ENCODE data around the gene GRK5. TPM values are rescaled to one million over a fixed set of nuclear protein-coding genes. Genes with fewer than 3 reads are reported as not detected.

The GRK5 gene
- total RNA-seq, 1 donor from 2014 or later: 43.2 TPM

GRCh38 chr10:119243488-119243887 lies 36.1 kb downstream of the GRK5 start:
- Mint-ChIP-seq H3K9me3 (ENCODE audit: unreplicated experiment) (no peaks in the 10 kb centered on the region), H3K27ac (ENCODE audit: unreplicated experiment) (peak overlapping the region; percentile 78), H3K27me3 (ENCODE audit: unreplicated experiment) (no peaks in the 10 kb centered on the region), H3K4me1 (ENCODE audit: unreplicated experiment) (peaks cover 86% of the 10 kb centered on the region), H3K36me3 (ENCODE audit: unreplicated experiment) (no peaks in the 10 kb centered on the region), H3K4me3 (ENCODE audit: unreplicated experiment) (peak overlapping the region; percentile 14)
- DNase-seq (ENCODE audit: extremely low spot score, unreplicated experiment): no peak
- TF ChIP-seq CTCF (IDR thresholded peaks at IDR 0.05): no peak

GRCh38 chr10:119243967-119244366 lies 36.6 kb downstream of the GRK5 start:
- Mint-ChIP-seq H3K4me3 (ENCODE audit: unreplicated experiment) (peak overlapping the region; percentile 14), H3K9me3 (ENCODE audit: unreplicated experiment) (no peaks in the 10 kb centered on the region)
- DNase-seq (ENCODE audit: extremely low spot score, unreplicated experiment): no peak

GRCh38 chr10:119245272-119245671 lies 37.9 kb downstream of the GRK5 start:
- Mint-ChIP-seq H3K4me1 (ENCODE audit: unreplicated experiment) (peaks cover 80% of the 10 kb centered on the region), H3K9me3 (ENCODE audit: unreplicated experiment) (no peaks in the 10 kb centered on the region), H3K27ac (ENCODE audit: unreplicated experiment) (peak overlapping the region; percentile 38), H3K4me3 (ENCODE audit: unreplicated experiment) (no peak overlapping the region), H3K27me3 (ENCODE audit: unreplicated experiment) (no peaks in the 10 kb centered on the region), H3K36me3 (ENCODE audit: unreplicated experiment) (no peaks in the 10 kb centered on the region)
- TF ChIP-seq CTCF (IDR thresholded peaks at IDR 0.05): no peak
- no peak for DNase-seq (ENCODE audit: extremely low spot score, unreplicated experiment)

More at GRCh38 chr10:119243967-119244366, 36.6 kb downstream of the GRK5 start:
- peaks cover 84% of the 10 kb centered on the region for H3K4me1 Mint-ChIP-seq (ENCODE audit: unreplicated experiment)
- H3K27ac Mint-ChIP-seq (ENCODE audit: unreplicated experiment): peak overlapping the region; percentile 78
- no peaks in the 10 kb centered on the region for H3K27me3 Mint-ChIP-seq (ENCODE audit: unreplicated experiment)
- no peaks in the 10 kb centered on the region for H3K36me3 Mint-ChIP-seq (ENCODE audit: unreplicated experiment)
- TF ChIP-seq CTCF (IDR thresholded peaks at IDR 0.05): no peak

- no peak for DNase-seq (ENCODE audit: extremely low spot score, unreplicated experiment)
- H3K27me3 Mint-ChIP-seq (ENCODE audit: unreplicated experiment): no peaks in the 10 kb centered on the region
- peaks cover 86% of the 10 kb centered on the region for H3K4me1 Mint-ChIP-seq (ENCODE audit: unreplicated experiment)
- no peaks in the 10 kb centered on the region for H3K36me3 Mint-ChIP-seq (ENCODE audit: unreplicated experiment)
- peak overlapping the region; percentile 30 for H3K4me3 Mint-ChIP-seq (ENCODE audit: unreplicated experiment)
- H3K9me3 Mint-ChIP-seq (ENCODE audit: unreplicated experiment): no peaks in the 10 kb centered on the region
- TF ChIP-seq CTCF (IDR thresholded peaks at IDR 0.05): peak; percentile 42
- peak overlapping the region; percentile 96 for H3K27ac Mint-ChIP-seq (ENCODE audit: unreplicated experiment)
Observed at GRCh38 chr10:119246862-119247549, 39.6 kb downstream of the GRK5 start.

- H3K36me3 Mint-ChIP-seq (ENCODE audit: unreplicated experiment): no peaks in the 10 kb centered on the region
- no peak overlapping the region for H3K4me3 Mint-ChIP-seq (ENCODE audit: unreplicated experiment)
- no peaks in the 10 kb centered on the region for H3K9me3 Mint-ChIP-seq (ENCODE audit: unreplicated experiment)
- no peaks in the 10 kb centered on the region for H3K27me3 Mint-ChIP-seq (ENCODE audit: unreplicated experiment)
- H3K27ac Mint-ChIP-seq (ENCODE audit: unreplicated experiment): peak overlapping the region; percentile 96
- TF ChIP-seq CTCF (IDR thresholded peaks at IDR 0.05): no peak
- no peak for DNase-seq (ENCODE audit: extremely low spot score, unreplicated experiment)
- H3K4me1 Mint-ChIP-seq (ENCODE audit: unreplicated experiment): peaks cover 86% of the 10 kb centered on the region
Observed at GRCh38 chr10:119247550-119247894, 40.2 kb downstream of the GRK5 start.
